ENCODE measurements around the gene PEAK3.

DNA sequence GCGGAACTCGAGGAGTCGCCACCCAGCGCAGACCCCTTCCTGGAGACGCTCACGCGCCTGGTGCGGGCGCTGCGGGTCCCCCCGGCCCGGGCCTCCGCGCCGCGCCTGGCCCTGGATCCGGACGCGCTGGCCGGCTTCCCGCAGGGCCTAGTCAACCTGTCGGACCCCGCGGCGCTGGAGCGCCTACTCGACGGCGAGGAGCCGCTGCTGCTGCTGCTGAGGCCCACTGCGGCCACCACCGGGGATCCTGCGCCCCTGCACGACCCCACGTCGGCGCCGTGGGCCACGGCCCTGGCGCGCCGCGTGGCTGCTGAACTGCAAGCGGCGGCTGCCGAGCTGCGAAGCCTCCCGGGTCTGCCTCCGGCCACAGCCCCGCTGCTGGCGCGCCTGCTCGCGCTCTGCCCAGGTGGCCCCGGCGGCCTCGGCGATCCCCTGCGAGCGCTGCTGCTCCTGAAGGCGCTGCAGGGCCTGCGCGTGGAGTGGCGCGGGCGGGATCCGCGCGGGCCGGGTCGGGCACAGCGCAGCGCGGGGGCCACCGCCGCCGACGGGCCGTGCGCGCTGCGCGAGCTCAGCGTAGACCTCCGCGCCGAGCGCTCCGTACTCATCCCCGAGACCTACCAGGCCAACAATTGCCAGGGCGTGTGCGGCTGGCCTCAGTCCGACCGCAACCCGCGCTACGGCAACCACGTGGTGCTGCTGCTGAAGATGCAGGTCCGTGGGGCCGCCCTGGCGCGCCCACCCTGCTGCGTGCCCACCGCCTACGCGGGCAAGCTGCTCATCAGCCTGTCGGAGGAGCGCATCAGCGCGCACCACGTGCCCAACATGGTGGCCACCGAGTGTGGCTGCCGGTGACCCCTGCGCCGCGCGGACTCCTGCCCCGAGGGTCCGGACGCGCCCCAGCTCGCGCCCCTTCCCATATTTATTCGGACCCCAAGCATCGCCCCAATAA lies 30.6 kb downstream of the PEAK3 start:
- no peak for TF ChIP-seq CEBPB (IDR thresholded peaks at IDR 0.05; ENCODE audit: borderline replicate concordance in 1 of 2, low read depth in 2 of 2, low read length in 2 of 2)
- TF ChIP-seq, protein P1, sequence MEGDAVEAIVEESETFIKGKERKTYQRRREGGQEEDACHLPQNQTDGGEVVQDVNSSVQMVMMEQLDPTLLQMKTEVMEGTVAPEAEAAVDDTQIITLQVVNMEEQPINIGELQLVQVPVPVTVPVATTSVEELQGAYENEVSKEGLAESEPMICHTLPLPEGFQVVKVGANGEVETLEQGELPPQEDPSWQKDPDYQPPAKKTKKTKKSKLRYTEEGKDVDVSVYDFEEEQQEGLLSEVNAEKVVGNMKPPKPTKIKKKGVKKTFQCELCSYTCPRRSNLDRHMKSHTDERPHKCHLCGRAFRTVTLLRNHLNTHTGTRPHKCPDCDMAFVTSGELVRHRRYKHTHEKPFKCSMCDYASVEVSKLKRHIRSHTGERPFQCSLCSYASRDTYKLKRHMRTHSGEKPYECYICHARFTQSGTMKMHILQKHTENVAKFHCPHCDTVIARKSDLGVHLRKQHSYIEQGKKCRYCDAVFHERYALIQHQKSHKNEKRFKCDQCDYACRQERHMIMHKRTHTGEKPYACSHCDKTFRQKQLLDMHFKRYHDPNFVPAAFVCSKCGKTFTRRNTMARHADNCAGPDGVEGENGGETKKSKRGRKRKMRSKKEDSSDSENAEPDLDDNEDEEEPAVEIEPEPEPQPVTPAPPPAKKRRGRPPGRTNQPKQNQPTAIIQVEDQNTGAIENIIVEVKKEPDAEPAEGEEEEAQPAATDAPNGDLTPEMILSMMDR (IDR thresholded peaks at IDR 0.05 in 2 of 3, conservative IDR thresholded peaks at IDR 0.05 in 1 of 3; ENCODE audit: control insufficient read depth in 2 of 3, extremely low read depth in 1 of 3, insufficient read depth in 1 of 3, low read depth in 3 of 3, low read length in 3 of 3): no peak
- no peak for TF ChIP-seq RFX5 (IDR thresholded peaks at IDR 0.05; ENCODE audit: low read depth, low read length)
